Activated CD4-positive, CD25-positive, alpha-beta regulatory T cell treated with anti-CD3 and anti-CD28 coated beads, Interleukin-2, amount 50 U/mL, for 16 hours (primary cell): ENCODE measurements around the gene PRPSAP2.
"Not testable (repeated sequence)": the region's sequence is repeated elsewhere in the genome, so short reads cannot be mapped to it uniquely, and the experiment has no call there.

Source experiments
- DNase-seq: peaks from one replicate; pipeline ENCODE4 v3.0.0-alpha.2; 2020; ENCODE audit warnings: low read depth, low spot score

PRPSAP2 gene, protein sequence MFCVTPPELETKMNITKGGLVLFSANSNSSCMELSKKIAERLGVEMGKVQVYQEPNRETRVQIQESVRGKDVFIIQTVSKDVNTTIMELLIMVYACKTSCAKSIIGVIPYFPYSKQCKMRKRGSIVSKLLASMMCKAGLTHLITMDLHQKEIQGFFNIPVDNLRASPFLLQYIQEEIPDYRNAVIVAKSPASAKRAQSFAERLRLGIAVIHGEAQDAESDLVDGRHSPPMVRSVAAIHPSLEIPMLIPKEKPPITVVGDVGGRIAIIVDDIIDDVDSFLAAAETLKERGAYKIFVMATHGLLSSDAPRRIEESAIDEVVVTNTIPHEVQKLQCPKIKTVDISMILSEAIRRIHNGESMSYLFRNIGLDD

DNA sequence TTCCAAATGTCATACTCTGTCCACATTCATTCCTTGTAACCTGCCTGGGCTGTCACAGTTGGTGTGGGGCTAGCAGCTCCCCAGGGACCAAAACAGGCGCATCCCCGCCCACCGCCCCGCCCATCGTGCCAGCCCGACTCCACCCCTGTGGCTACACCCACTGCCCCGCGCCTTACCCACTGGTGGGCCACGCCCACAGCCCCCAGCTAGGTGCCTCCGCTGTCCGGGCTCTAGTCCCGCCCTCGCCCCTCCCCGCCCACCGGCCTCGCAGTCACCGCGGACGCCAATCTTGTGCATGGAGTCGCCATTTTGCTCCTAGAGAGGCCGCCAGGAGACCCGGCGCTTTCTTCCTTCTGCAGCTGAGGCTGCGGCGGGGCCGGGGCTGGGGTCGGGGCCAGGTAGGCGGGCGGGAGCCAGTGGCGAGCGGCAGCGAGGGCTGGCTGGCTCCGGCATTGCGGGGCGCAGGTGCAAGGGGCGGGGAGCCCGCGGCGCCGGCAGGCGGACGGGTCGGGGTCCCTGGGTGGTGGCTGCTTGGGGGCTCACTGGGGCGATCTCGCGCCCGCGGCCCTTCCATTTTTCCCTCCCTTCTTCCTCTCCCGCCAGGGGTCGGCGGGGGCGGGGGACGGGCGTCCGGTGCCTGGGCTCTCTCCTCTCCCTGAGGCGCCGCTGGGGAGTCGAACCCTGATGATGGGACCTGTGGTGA, at the start of gene PRPSAP2:
PRPSAP2 (plus strand) TSS at position 268 of the 703 bp plus-strand sequence. CDS start 7,703 bp downstream, outside the sequence.
- peak; percentile 90 for DNase-seq

DNA sequence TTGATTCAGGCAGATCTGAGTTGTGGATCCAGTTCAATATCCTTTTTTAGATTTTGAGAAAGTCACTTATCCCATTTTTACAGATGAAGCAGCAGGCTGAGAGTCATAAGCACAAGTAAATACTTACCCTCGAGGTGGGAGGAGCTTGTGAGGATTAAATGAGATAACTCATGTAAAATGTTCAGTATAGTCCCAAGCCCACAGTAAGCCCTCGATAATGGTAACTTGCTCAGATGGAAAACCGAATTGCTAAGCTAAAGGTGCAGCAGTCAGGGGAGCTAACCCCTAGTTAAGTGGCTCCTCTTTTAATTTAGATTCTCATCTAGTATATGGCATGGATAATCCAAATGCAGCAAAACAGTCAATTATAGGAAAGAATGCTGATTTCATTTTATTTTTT, 42.0 kb upstream of the PRPSAP2 start:
- not testable (repeated sequence) for DNase-seq

DNA sequence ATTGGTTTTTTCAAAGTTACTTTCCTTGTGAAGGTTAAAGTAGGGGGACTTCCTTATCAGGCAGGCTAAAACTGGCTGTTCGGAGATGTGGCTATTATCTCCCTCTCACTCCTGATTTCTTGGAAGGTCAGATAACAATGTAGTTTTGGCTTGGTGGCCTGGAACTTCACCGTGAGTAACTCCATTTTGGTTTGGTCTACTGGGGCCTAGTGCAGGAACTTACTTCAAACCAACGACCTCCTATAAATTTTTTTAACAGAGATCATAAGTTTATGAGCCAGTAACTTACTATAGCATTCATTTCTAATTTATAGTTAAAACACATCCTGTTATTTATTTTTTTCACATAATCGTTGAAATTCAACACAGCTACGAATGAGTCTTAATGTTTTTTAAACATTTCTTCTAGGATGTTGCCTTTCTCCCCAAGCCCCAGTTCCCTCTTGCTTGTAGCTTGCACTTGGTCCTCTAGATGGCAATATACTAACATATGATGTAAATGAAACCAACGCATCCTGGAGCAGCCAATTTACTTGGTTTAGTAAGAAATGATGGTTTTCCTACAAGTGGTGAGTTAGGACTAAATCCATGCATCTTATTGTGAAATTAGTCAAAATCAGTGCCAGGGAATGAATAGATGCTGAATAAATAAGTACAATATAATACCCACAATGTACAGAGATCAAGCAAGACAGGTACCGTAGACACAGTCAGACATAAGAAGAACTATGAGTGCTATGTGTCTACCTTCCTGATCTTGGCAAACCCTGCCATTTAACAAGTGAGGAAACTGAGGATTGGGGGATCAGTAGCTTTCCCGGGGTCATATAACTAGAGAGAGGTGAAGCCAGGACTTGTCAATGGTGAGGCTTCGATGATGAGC, 41.2 kb upstream of the PRPSAP2 start:
- DNase-seq, result peak; percentile 35

DNA sequence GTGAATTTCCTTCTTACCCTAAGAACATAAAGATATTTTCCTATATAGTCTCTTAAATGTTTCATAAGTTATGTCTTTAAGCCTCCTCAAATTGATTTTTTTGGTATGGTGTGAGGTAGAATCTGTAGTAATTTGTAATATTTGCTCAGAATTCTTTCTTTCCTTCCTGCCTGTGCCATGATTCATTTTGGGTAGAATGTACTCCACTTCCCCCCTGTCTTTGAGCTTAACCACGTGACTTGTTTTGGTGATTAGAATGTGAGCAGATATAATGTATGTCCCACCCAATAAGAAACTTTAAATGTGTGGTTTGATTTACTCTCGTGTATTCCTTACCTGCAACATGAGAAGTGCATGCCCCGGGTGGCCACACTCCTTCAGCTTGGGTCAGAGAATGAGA, 36.5 kb upstream of the PRPSAP2 start:
- not testable (repeated sequence) for DNase-seq

DNA sequence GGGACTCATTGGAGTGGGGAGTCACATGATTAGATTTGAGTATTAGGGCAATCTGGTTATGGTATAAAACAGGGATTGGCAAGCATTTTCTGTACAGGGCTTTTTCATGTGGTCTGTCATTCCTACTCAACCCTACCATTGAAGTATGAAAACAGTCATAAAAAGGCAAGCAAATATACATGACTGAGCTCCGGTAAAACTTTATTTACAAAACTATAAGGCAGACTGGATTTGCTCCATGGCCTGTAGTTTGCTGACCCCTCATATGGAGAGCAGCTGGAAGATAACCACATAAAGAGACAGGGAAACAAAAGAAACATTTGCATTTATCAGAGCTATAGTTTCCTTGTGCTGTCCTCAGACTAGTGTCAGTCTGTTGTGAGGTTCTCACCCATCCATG, 30.3 kb upstream of the PRPSAP2 start:
- DNase-seq, result not testable (repeated sequence)

DNA sequence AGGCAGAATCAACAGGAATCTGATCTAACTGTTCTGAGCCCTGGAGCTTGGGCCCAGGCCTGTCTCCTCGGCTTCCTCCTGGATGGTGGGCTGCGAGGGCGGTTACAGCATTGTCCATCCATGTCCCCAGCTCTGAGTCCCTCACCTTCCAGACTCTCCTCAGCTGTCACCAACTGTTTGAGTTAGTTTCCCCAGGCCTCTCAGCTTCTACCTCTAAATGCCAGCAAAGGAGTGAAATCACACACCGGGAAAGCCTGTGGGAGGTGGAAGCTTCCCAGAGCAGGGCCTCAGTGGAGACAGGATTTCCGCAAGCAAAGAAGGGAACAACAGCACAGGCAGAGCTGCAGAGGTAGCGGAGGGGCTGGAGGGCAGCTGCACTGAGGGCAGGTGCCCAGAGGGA, 9.4 kb upstream of the PRPSAP2 start:
- no peak for DNase-seq

DNA sequence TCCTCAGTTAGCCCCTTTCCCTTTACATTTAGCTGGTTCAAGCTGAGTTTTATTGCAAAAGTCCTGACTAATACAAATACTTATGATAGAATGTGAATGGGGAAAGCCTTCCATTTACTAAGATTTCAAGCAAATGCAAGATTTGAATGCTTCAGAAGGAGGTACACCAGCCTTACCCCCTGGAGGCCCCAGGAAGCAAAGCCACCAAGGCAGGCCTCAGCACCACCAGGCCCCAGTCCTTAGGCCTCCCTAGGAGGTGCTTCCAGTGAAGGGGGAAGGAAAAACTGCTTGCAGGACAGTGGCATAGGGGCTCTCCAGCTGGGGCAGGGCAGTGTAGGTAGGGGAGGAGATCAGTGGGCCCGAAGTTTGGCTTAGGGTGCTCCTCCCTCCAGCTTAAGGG, 7.3 kb upstream of the PRPSAP2 start:
- DNase-seq, result no peak

DNA sequence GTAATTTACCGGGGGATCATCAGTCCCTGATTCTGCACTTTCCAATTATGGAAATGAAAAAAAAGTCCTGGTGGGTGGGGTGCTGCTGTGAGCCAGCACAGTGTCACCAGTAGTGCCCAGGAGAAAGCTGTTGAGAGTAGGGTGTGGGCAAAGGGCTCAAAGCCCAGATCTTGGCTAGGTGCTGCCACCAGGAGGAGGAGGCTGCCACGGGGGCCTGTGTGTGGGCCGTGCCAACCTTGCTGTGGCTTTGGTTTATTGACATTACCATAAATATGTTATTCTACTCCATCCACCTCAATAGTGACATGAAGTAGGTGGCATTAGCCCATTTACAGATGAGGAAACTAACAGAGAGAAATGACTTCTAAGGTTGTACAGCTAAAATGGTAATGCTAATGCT, 6.7 kb upstream of the PRPSAP2 start:
- no peak for DNase-seq

DNA sequence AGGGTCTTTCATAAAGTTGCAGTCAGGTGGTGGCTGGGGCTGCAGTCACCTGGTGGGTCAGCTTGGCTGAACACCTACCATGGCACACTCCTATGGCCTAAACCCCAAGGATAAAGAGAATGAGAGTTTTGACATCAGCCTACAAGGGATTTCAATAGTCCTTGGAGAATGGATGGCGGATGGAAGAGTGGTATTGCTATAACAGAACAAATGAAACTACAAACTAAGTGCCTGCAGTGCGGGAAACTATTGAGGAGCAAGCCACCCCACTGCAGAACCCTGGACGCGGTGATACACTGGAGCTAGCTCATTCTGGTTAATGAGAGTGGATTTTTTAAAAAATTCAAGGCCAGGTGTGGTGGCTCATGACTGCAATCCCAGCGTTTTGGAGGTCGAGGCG, 3.0 kb upstream of the PRPSAP2 start:
- DNase-seq, result no peak

DNA sequence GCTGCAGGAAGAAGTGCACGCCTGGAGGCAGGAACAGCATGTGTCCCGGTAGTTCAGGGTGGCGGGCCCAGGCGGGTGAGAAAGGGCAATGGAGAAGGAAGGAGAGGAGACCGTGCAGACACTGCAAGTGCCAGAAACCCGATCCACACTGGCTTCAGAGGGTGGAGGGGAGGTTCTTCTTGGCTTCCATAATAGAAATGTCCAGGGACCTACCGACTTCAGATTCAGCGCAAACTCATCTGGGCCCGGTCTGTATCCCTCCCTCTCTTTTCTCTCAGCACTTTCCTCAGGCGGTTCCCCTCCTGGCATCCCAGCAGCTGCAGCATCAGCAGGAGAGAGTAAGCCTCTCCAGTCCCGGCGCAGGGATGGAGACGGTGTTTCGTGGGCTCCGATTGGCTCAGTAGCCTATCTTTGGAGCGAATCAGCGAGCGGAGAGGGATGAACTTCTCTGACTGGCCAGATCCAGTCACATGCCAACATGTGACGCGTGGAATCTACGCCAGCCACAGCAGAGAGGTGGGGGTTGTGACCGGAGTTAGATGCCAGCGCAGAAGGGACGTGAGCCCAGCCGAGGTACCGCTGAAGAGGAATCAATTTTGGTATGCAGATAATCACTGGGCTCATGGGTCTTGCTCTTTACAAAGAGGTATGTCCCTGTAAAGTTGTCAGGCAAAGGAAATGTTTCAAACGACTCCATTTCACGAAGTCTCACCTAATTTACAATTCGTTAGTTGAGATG, 1.9 kb upstream of the PRPSAP2 start:
- peak; percentile 81 for DNase-seq

DNA sequence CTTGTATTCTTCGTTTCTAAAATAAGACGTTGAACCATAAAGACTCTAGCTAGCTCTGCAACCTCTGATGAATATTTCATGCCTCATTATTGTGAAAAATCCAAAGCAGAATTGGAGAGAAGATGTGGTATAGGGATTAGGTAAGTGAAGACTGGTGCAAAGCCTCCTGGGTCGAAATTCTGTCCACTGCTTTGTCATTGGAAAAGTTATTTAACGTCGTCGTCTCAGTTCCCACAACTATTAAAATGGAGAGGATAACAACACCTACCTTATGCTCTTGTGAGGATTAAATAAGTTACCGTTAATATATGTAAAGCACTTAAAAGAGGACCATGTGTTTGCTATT, 1.4 kb upstream of the PRPSAP2 start:
- no peak for DNase-seq

DNA sequence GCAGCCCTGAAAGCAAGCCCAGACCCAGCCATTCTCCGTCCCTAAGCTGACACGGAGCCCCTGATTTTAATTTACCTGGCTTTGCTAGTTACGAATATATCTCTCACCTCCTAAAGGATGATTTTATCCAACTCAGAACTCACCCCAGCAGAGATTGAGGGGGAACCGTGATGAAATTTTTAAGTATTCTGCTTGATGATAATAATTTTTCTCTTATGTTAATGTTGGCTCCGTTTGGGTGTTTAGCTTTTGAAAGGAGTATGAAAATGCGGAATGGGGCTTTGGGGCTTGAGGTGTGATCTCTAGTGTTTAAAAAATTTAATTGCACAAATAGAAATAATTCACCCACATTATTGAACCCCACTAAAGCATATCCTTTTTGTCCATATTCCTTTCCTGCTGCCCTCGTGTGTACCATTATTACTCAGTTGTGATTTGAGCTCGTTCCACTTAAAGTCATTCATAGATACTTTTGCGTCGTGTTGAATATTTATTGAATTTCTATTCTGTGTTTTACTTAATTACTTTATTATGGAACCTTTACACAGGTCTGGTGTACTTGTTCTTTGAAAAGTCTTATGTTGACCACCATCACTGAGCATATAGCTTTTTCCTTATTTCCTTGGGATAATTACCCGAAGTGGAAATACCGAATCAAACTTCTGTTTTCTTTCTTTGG, 775 bp downstream of the PRPSAP2 start:
- no peak for DNase-seq

DNA sequence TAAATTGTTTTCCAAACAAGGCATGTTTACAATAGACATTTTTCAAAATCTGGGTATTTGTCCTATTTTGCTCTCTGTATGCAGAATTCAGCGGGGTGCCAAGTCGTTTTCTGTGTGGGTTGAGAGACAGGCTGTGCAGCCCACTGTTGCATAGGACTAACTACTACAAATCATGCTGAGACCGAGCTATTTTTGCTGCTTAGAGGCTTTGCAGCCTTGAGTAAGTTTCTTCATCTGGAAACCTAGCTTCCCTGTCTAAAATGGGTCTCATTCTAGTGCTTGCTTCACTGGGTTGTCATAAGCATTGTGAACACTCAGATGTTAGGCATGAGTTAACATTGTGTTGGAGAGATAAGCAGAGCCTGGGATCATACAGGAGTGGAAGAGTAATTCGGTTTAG, 1.3 kb downstream of the PRPSAP2 start:
- no peak for DNase-seq

DNA sequence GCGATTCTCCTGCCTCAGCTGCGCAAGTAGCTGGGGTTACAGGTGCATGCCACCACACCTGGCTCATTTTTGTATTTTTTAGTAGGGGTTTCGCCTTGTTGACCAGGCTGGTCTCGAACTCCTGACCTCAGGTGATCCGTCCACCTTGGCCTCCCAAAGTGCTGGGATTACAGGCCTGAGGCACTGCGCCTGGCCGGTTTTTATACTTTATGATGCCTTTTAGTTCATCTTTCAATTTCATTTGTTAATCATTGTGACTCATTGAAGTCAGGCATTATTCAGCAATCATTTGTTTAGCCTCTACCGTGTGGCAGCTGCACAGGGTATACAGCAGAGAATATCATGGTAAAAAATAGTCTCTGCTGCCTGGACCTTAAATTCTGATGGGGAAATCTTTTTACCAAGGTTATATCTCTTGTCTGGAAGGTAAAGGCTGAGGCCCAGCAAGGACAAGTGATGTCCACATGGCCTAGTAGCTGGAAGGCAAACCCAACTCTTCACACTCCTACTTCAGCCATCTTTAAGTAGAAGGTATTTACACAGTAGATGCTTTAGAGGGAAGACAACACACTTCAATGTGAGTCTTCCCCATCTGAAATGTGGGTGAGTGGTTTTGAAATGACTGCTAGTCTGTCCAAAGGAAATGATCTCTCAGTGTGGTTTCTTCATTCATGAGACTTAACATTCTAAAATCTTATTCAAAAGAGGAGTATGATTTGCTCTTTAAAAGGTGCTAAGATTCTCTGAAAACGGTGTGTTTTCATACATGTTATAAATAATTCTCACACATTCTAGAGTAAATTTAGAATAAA, 2.4 kb downstream of the PRPSAP2 start:
- no peak for DNase-seq

DNA sequence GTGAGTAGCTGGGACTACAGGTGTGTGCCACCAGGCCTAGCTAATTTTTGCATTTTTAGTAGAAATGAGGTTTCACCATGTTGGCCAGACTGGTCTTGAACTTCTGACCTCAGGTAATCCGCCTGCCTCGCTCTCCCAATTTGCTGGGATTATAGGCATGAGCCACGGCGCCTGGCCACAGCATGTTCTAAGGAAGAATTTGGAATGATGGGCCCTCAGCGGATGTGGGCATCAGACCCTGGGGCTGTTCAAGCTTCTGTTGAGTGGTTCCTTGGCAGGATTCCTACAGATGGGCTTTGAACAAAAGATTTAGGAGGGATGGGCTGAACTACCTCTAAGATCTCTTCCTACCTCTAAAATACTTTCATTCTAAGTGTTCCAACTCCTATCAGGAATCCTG, 4.1 kb downstream of the PRPSAP2 start:
- DNase-seq, result no peak

DNA sequence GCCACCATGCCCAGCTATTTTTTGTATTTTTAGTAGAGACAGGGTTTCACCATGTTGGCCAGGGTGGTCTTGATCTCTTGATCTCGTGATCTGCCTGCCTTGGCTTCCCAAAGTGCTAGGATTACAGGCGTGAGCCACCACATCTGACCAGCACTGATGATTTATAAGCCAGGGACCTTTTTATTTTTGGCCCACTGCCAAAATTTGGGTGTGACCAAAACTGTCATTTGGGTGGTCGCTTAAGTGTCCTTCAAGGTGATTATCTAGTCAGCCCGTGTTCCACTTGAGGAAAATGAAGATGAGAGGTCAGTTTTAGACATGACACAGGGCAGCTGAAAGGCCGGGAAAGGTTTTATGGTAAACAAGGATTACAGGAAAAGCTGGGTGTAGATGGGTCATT, 7.1 kb downstream of the PRPSAP2 start:
- not testable (repeated sequence) for DNase-seq

DNA sequence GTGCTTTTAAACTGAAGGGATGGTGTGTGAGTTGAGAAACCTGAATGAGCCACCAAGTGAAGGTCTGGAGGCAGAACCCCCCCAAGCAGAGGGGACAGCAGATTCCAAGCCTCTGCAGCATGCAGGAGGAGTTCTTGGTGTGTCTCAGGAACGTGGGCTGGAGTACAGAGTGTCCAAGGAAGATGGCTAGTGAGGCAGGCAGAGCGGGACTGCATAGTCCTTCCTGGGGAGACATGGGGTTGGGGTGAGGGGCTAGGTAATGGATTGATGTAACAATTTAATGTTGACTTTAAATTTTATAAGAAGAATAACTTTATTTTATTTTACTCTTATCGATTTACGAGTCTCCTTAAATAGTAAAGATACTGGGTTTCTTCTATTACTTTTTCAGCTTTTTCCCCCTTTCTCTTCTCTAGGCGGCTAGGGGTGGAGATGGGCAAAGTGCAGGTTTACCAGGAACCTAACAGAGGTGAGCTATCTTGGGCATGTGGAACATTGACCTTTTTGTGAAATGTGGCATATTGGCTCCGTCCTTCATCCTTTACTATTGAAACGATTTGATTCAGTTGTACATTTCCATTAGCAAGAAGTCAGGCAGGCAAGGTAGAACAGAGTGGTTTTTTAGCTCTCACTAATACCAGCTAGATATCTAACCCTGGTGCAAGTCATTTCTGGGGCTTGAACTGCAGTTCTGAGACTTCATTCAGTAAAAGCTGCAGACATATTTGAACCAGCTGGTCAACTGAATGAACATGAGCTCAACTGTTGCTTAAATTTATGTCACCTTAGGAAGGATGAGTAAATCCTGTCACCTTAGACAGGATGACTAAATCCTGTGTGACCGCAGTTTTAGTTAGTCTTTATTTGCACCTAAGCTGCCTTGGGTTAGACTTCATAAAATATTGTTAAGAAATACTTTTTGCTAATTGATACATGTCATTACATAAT, 9.2 kb downstream of the PRPSAP2 start:
- no peak for DNase-seq

DNA sequence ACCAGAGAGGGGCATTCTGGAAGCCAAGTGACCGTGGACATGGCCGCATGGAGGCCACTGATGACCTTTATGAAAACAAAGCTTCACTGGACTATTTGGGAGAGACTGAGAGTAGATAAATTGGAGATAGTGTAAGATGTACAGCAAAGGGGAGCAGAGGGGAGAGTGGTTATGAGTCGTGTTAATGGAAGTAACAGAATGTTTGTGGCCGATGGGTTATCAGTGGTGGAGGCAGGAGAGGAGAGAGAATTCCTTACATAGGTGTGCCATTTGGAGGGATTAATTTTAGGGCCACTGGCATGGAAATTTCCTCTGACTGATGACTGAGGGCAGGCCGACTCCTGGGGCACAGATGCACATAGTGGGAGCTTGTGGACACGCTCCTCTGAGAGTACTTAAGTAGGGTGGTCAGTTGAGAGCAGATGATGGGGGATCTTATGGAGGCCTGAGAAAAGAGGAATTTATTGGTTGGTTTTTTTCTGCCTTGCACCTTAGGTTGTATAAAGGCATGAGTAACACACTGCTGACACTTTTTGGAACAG, 19.2 kb downstream of the PRPSAP2 start:
- DNase-seq, result no peak
